Fibroblast of skin of abdomen (primary cell): Measurements from ENCODE around the gene NTNG1.
"Not testable (repeated sequence)": the region's sequence is repeated elsewhere in the genome, so short reads cannot be mapped to it uniquely, and the experiment has no call there.

Experiments used
- DNase-seq: peaks from one replicate; pipeline ENCODE4 v3.0.0-alpha.2; 2013

Gene NTNG1

DNA sequence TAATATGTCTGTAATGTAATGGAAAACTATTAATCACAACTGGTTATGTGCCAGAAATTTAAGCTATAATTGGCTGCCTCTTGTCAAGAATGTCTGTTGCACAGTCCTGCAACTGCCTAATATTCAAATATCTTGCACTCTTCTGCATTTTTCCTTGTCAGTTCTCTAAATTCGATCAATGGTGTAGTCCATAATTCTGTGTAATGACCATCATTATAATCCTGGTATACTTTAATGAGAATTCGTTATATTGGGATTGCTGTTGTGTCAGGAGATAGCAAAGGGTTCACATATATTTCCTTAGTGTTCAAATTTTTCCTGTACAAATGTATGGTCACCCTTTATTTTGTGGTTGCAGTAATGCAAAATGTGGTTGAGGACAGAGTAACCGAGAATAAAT, 4.8 kb downstream of the NTNG1 start:
- DNase-seq = no peak

DNA sequence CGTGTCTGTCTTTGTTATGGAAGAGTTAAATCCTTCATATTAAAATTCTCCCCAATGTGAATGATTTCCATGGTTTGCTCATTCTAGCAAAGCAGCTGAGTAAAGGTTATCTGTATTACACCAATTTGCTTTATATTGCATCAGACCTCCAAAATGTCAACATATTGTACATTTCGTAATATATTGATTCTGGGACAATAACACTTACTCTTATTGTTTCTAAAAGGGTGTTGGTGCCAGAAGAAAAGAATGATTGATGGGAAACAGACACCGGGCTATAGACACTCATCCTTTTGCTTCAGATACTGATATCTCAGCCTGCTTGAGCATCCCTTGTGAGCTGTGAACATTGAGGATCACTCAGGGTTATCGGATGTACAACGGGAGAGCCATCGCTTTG, 7.0 kb downstream of the NTNG1 start:
- no peak for DNase-seq

DNA sequence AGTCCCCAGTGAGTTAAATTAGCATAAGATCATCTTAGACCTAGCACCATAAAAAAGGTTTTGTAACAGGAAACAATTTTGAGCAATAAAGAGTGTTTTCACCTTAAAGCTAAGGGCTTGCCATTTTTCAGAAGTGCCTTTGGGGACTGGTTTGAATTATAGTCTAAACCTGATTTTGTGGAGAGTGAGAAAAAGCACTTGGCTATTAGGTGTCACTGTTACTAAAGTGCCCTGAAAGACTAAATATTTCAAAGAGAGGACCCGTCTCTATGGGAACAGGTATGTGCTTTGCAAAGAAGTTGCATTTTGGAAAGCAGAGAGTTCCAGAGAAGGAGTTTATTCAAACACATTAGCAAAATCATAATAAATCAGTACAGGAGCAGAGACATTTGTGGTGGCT, 9.1 kb downstream of the NTNG1 start:
- DNase-seq = no peak

DNA sequence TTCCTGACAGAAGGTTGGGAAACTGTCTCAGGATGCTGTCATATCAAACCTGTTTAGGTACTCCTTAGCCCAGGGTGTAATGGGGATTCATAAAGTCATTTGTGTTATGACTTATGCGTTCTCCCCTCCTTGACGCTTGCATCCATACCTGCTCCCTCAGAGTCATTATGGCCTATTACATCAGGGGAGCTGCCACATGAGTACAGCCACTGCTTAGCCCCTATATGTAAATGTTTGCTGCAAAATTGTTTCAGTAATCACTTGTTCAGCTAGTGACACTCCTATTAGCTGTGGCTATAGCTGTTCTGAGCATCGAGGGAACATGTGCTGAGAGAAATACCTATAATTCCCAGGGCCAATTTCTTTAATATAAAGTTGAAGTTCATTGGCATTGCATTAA, 10.5 kb downstream of the NTNG1 start:
- no peak for DNase-seq

DNA sequence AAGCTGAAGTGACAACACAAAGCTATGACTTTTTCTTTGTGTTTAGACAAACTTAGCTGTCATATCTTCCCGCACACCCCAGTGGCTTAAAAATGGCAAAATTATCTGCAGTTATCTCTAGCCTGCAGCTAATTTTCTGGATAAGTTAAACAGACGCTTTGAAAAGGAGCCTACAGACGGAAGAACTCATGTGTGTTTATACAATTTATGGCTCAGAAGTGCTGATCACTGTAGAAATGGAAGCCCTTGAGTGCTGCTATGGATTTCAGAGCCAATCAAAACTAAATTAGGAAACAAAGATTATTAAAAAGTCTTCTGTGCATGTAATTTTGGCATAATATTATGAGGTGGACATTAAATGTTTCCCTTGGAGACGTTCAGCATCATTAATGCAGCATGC, 11.6 kb downstream of the NTNG1 start:
- no peak for DNase-seq

DNA sequence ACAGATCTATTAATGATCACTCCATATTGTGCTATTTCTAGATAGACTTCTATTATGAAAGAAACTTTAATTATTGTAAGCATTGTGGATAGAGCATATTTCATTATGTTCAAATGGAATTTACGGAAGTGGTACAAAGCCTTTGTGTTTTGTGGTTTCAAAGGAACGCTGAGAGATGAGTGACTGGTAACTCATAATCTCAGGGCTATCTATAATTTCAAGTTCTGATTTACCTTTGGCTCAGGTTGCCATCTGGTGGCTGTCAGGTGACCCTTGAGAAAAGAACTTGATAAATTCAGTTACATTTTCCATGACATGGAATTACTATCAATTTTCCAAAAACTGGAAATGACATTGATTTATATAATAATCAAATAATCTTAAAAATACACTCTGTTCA, 12.2 kb downstream of the NTNG1 start:
- DNase-seq = peak; percentile 42

DNA sequence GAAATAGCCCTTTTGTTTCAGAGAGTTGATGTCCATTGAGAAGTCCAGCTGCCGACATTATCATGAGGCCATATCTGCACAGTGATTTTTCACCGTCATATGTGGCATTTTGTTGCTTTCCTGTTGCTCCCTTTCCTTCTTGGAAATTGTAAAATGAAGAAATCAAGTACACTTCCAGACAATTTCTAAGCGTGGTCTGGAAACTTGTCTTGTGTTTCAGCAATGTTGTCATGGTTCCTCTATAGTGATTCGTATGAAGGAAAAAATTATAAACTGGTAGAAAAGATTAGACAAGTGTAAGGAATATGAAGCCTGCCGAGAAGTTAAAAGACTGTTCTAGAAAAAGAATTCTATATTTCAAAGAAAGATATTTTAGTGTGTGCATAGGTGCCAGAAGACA, 17.7 kb downstream of the NTNG1 start:
- DNase-seq = no peak

DNA sequence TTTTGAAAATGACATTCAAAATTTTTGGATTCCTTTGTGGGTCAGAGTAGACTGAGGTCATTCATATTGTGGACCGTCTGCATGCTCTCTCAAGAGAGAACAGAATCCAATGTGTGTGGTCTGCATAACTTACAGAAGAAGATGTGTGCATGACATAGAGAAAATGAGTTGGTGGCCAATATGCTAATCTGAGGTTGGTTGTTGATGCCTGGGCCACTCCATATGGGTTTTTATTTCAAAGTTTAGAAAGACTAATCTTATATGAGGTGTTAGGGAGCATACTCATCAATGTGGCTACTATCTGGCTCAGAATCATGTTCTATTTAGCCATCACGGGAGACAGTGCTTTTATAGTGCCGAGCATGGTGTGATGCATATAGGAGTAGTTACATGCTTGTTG, 18.2 kb downstream of the NTNG1 start:
- no peak for DNase-seq

DNA sequence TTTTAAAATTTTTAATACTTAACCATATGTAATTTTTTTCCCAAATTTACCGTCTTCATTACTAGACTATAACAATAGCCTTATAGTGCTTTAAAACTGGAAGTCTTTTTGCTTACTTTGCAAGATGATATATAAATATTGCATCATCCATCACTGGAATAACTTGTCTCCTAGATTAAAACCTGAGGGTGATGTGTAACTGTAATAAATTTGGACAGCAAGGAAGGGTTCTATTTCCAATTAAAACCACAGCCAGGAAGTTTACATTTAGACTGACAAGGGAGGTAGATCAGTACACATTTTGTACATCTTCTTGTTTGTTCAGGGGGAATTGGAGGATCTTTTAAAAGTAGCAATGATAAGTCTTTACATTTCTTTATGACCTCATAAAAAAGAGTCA, 21.9 kb downstream of the NTNG1 start:
- no peak for DNase-seq

DNA sequence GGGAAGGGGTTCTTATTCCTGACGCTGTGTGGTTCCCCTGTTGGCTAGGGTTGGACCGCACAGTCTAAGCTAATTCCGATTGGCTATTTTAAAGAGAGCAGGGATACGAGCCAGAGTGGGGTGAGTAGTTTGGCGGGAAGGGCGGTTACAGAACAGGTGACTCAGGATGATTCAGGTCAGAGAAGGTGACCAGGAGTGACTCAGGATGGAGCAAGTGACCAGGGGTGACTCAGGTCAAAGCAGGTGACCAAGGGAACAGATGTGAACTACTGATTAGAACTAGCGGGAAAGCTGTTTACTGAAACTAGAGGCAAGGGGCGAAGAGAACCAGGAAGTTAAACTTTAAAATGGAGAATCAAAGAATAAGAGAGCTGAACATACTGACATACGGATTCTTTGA, 24.1 kb downstream of the NTNG1 start:
- DNase-seq = not testable (repeated sequence)

DNA sequence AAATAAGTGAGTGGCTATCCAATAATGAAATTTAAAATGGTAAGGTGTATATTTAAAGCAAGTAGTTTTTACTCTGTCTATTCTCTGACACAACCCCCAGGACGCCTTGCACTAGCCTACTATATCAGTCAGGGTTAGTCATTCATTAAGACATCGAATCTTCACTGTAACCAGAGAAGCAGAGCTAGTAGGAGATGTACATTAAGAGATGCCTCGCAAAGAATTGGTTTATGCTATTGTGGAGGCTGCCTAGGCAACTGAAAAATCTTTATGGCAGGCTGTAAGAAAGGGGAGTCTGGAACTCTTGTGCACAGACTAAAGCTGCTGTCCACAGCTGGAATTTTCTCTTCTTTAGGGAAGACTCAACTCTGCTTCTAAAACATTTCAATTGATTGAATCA, 28.8 kb downstream of the NTNG1 start:
- DNase-seq = peak; percentile 49

DNA sequence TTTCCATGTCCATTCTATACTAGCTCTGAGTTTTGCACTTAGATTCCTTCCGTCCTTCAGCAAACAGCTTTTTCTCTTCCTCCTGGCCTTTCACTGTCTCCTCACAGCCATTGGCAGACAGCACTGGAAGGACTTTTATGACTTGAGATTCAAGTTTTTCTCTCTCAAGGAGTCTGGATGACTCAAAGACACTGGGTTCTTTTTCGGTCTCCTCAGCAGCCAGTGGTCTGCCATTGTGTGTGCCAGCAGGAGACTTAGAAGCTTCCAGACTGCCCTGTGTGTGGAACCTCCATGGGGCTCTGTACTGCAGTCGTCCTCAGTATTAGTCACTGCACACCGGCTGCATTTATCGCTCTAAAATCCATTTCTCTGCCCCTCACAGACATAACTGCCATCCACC, 30.5 kb downstream of the NTNG1 start:
- no peak for DNase-seq

DNA sequence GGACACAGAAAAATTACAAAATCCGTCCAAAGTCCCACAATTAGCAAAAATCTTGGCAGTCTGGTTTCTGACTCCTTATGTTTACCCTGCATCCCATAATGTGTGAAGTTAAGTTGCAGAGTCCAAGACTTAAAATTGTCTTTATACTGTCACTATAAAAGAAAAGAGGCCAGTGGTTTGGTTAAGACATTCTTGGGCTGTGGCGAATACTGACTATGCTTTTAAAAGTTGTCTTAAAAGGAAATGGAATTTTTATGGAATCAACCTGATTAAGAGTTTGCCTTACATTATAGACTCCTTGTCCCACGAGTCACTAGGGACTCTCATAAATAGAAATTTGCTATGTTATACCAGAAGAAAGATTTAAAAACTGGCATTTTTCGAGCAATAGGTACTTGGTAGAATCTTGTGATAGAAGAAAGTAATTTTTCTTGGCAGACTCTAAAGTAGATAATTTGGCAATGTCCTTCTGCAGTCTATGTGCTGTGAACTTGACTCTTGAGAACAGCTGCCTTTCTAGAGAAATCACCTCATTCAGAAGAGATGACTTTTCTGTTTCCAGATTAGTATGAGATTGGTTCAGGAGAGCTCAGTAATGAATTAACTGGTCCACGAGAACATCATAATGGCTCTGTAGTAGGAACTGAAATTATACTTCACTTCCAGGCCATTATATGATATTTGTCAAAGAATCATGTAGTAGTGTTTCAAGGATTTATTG, 31.8 kb downstream of the NTNG1 start:
- DNase-seq = peak; percentile 39

DNA sequence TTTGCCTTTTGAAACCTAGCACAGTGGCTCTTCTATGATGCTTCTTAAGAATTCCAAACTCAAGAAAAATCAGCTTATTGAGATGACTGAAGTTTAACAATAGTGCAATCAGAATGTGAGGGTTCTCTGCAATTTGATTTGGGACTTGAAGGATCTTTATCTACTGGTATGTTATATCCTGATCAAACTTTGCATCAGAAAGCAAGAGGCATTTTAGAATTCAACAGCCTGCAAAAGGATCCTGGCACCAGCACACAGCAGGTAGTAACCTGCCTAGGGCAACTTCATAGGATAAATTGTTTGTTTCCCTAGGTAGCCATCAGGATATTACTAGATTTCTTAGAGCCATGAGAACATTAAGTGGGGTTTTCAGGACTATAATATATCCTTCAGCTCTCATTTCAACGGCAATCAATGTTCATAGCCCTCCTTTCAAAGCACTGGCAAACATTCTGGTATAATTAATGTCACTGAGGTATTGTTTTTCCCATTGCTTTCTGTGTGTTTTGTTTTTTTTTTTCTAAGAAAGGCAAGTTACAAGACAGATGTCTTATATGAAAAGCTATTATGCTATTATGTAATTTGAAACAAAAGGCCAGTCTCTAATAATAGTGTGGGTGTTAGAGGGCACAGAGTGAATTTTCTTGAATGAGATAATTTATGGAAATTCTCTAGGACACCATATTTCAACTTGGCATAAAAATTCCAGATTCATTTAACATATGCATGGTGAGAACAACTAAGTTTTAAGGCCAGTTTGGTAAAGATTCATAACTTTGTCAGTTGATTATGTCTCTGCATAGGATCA, 34.5 kb downstream of the NTNG1 start:
- no peak for DNase-seq

DNA sequence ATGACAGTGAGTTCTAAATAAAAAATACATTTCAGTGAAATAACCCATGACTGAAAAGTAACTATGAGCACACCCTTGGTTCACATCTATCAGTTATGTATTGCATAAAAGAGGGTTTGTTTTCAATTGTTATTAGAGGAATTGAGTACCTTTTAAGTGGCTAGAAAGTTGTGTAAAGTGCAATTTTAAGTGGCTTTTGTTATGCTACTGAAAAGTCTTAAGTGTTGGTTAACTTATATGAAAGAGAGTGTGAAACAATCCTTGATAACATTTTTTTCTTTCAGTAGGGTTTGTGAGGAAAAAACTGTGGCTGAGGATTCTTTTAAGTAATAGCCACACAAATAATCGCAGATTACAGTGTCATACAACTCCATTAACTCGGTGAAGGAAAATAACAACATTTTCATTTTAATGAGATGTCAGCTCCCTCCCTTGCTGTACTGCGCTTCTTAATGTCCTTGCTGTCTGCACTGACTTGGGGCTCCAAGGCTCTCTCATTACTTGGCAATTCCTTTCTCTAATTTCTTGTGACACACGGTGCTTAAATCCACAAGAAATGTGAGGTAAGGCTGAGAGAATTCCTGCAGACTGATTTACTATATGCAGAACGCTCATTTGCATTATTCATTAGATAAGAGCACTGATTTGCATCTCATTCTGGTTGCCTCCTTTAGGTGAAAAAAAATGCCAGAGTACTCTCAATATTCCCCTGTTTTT, 40.6 kb downstream of the NTNG1 start:
- no peak for DNase-seq

DNA sequence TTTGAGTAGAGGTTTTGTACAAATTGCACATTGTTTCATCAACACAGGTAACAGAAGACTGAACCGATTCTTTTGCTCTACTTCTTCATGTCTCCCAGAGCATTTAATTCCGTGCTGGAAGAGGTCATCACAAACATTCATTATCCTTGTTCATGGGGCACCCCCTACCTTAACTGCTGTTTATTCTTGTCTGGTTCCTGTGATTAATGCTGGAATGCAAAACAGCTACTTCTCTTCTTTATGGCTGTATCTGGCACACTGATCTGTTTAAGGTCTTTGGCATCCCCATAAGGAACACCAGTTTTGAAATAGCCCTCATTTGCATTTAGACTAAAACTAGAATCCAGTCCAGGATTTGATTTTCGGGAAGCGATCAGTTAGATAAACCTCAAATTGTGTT, 42.2 kb downstream of the NTNG1 start:
- peak; percentile 50 for DNase-seq

DNA sequence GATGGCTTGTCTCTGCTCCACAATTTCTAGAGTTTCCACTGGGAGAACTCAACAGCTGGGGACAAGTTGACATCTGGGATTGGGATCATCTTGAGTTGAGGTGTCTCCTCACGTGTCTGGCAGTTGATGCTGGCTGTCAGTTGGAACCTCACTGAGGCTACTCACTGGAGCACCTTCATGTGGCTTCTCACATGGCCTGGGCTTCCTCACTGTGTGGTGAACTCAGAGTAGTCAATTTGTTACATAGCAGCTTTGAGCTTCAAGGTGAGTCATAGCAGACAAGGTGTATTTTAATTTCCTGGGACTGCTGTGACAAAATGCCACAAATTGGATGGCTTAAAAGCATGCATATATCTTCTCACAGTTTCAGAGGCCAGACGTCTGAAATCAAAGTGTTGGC, 44.0 kb downstream of the NTNG1 start:
- DNase-seq = no peak

DNA sequence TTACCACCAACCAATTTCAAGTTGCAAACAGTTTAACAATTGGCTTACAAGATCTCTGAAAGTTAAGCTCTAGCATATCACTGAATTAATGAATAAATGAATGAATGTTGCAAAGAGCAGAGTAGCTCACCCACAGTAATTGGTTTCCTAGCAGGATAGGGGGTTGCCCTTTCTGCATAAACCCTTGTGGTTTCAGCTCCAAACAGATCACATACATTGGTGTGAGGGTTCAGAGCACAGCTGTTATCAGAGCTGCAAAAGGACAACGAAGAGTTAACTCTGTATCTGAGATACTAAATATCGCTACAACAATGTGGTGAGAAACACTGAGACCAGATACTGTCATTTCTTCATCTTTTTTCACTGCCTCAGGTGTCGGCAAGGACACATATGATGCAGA, 46.6 kb downstream of the NTNG1 start:
- no peak for DNase-seq

DNA sequence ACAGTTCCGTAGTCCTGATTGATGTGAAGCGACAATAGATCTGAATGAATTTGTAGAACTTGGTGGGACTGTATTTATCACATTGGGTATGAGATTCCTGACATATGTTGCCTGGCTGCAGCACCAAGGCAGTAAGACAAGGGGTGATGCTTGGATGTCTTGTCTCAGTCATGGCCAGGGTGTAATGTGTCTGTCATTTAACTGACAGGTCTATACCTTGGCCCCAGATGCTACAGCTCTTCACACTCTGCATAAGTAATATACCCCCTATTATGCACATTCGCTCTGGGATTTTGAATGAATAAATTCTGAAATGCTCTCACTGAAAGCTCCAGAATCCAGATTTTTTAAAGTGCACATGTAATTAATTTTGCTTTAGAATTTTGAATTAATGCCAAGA, 47.3 kb downstream of the NTNG1 start:
- no peak for DNase-seq

DNA sequence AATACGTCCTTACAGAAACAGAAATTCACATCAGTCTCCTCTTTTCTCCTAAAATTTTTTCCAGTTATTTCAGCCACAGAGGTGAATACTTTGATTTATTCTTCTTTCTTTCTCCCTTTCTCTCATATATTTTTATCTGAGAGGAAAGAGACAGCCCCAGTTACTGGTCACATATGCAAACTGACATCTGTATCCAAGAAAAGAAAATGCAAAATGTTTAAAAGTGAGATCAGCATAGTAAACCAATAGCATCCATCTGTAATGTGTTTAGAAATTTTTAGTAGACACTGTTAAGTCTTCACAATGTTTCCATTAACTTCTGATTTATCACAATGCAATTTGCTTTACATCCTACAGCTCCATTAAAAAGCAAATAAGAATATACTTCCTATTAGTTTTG, 53.5 kb downstream of the NTNG1 start:
- no peak for DNase-seq

DNA sequence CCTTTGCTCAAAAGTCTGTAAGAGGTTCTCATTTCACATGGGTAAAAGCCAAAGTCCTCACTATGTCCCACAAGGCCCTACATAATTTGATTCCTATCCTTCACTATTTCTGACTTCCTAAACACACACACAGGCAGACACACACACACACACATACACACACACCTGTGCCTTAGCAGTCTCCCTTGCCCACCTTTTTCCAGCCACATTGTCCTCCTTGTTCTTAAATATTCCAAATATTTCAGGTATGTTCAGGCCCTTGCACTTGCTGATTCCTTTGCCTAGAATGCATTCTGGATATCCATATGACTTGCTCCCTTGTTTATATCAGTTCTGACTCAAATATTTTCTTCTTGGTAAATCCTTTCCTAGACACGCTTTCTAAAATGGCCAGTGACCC, 54.6 kb downstream of the NTNG1 start:
- DNase-seq = no peak

DNA sequence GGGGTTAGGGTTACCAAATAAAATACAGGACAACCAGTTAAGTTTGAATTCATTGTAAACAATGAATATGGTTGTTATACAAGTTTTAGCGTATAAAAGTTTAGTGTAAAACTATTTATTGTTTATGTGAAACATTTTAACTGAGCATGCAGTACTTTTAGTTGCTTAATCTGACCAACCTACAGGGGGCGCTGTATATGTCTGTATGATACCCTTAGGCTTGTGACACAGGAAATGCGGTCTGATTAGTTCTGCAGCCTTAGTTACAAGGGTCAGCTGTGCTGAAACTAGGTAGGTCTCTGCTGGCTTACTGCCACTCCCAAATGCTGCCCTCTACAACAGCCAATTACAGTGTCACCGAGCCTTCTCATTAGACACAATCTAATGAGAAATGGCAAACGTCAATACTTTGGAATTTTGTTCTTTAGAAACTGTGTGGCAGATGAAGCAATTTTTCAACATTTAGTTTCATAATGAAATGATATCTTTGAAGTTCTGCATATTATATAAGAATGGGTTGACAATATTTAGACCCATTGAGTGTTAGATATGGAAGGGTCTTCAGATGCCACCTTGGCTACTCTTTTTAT, 56.2 kb downstream of the NTNG1 start:
- no peak for DNase-seq

DNA sequence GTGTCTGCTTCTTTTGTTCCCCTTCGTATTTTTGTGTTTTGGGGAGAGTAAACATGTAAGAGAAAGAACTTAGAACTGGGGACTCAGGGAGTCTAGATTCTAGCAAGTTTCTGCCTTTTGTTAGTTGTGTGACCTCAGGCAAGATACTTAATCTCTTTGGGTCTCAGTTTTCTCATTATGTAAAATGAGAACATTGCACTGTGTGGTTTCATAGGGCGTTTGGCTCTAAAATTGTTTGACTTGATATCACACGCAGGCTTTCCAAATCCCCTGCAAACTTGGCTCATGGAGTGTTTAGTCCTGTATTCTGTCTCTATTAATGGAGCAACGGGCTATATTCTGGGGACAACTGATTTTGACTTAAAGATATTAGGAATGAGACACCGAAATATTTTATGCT, 57.7 kb downstream of the NTNG1 start:
- no peak for DNase-seq
